ENCODE measurements around the gene TRPM4.
A peak's percentile ranks its signal among the peaks of the same experiment; 100 is the strongest.

TRPM4 gene

DNA sequence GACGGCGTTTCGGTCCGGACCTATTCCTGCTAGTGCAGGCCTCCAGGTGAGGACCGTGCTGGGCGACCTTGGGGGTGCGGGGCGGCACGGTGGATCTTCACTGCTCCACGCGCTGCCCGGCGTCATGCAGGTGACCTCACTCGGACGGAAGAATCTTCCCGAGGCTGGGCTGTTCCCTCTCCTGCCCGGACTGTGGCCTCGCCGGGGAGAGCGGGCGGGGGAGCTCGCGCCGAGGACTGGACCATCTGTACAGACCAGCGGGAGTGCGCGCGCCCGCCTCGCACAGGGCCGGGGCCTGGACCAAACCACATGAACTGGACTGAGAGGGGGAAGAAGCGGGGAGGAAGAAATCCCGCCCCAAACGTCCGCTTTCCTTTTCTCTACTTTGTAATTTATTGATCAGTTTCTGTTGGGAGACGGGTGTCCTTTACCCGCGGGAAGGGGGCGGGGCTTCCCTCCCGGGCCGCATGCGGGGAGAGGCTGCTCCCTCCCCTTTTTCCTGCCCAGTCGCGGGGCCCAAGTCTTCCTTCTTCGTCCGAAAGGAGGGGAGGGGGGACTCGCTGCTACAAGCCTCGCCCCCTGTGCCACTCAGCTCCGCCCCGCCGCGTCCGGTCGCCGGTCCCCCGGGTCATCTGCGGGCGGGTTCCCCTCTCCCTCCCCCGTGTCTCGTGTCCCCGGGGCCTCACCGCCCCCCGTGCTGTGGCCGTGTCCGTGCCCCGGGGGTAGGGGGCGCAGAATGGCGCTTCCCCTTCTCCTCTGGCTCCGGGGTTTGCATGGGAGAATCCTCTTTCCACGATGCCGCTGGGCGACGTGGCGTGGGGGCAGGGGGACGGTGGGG, 7.3 kb upstream of the TRPM4 start:
- H3K4me1 Mint-ChIP-seq, result peaks cover 33 to 46% of the 10 kb centered on the region in 2 donors
- H3K27me3 Mint-ChIP-seq, result peaks cover 84 to 93% of the 10 kb centered on the region in 2 donors
- peaks cover 14 to 22% of the 10 kb centered on the region in 2 donors for H3K9me3 Mint-ChIP-seq
- ATAC-seq (replicated peaks), result peak; percentile 54 to 57
- H3K36me3 Mint-ChIP-seq, result peaks cover 0 to 6% of the 10 kb centered on the region in 2 donors
- peak overlapping the region; percentile 90 to 94 for H3K4me3 Mint-ChIP-seq
- DNase-seq, result peak; percentile 53
- peak overlapping the region; percentile 94 for H3K27ac Mint-ChIP-seq

DNA sequence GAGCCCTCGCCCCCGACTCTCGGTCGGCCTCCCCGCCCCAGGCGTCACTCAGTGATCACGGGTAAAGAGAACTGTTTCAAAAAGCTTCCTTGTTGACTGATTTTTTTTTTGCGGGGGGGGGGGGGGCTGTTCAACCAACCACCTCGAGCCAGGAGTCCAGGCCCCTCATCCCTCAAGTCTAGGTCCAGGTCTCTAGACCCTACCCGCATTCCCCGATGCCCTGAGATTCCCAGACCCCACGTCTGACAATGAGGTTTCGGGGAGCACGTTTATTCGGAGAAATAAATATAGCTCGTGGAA, 6.7 kb upstream of the TRPM4 start:
- Mint-ChIP-seq H3K4me3 (peak overlapping the region; percentile 90 to 94), H3K27me3 (peaks cover 84 to 93% of the 10 kb centered on the region in 2 donors), H3K4me1 (peaks cover 29 to 41% of the 10 kb centered on the region in 2 donors), H3K36me3 (peaks cover 0 to 6% of the 10 kb centered on the region in 2 donors), H3K27ac (peak overlapping the region; percentile 59), H3K9me3 (peaks cover 14 to 22% of the 10 kb centered on the region in 2 donors)
- DNase-seq (no peak), ATAC-seq (replicated peaks) (no peak)

DNA sequence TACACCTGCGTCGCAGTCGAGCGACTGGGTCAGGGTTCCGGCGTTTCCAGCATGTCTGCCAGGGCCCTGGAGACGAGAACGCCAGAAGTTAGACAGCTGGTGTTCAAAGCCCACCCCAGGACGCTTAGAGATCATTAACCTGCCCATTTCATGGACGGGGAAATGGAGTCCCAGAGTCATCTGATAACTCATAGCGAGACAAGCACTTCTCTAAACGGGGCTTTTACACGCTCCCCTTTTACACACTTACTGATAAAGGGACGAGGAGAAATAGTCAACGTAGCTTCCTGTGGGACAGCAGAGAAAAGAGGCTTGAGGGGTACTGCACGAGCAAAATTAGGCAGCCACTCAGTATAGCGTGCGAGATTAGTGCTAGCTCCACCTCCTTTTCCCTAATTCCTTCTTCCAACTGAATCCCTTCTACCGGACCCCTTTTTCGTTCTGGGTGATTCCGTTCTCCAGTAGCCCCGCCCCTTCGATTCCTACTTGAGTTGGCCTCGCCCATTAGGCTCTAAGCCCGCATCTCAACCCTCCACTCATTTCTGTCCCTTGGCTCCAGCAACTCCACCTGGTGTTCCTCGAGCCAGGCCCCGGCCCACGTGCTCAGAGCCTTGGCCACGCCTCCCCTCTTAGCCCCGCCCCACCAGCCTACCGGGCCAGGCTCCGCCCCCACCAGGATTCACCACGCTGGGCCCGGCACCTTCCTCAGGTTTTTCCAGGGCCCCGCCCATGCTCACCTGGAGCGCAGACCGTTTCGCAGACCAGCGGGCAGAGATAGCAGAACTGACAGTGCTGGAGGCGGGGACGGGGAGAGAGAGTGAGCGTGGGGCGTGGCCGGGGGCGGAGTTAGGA, 6.1 kb upstream of the TRPM4 start:
- Mint-ChIP-seq H3K36me3 (peaks cover 0 to 6% of the 10 kb centered on the region in 2 donors), H3K9me3 (peaks cover 14 to 22% of the 10 kb centered on the region in 2 donors), H3K4me1 (peaks cover 27 to 35% of the 10 kb centered on the region in 2 donors), H3K4me3 (peak overlapping the region; percentile 69 to 90), H3K27me3 (peaks cover 84 to 93% of the 10 kb centered on the region in 2 donors), H3K27ac (peak overlapping the region; percentile 82)
- DNase-seq (peak; percentile 39), ATAC-seq (replicated peaks) (peak; percentile 37 to 41)

DNA sequence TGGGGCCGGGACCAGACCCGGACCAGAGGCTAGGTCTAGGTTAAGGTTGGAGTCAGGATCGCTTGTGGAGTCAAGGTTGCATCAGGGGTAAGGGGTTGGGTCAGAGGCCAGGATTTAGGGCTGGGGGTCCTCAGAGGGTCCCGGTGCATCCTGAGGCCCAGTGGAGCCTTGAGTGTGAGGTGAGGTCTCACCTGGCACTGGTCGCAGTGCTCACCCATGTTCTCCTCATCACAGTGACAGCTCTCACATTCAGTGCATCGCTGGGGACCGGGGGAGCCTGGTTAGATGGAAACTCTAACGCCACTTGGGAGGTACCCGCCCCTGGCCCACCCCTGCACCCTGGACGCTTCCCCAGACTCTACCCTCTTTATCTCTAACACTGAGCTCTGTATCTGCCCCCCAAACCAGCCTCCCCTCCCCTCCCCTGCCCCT, 5.5 kb upstream of the TRPM4 start:
- Mint-ChIP-seq H3K36me3 (peaks cover 0 to 6% of the 10 kb centered on the region in 2 donors), H3K27me3 (peaks cover 81 to 90% of the 10 kb centered on the region in 2 donors), H3K4me3 (peak overlapping the region in 1 of 2 donors; percentile 18), H3K27ac (peak overlapping the region; percentile 82), H3K4me1 (peaks cover 27 to 35% of the 10 kb centered on the region in 2 donors), H3K9me3 (peaks cover 14 to 22% of the 10 kb centered on the region in 2 donors)
- no peak for DNase-seq
- peak in 1 of 2 donors; percentile 3 for ATAC-seq (replicated peaks)

DNA sequence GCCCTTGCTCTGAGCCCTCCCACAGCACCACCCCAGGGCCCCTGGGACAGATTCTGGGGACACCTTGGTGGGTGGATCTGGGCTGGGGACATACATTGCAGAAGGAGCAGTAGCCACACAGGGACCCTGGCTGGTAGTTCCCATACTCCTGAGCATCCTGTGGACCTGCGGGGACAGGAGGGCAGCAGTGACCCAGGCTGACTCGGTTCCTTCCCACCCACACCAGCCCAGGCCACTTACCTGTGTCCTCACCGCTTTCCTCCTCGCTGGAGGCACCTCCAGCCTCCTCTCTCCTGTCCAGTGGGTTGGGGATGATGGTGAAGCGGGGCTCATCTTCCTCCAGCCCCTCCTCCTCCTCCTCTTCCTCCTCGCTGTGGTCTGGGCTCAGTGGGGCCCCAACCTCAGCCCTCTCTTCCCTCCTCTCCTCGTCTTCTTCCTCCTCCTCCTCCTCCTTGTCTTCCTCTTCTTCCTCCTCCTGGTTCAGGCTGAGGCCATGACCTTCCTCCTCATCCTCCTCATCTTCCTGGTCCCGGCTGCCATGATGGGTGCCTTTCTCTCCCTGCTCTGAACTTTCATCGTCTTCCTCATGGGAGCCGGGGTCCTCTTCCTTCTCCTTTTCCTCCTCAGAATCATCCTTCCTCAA, 4.3 kb upstream of the TRPM4 start:
- Mint-ChIP-seq H3K27ac (no peak overlapping the region), H3K27me3 (peaks cover 78 to 90% of the 10 kb centered on the region in 2 donors), H3K36me3 (peaks cover 0 to 6% of the 10 kb centered on the region in 2 donors), H3K4me1 (peaks cover 30 to 41% of the 10 kb centered on the region in 2 donors), H3K4me3 (no peak overlapping the region), H3K9me3 (peaks cover 14 to 22% of the 10 kb centered on the region in 2 donors)
- DNase-seq (no peak), ATAC-seq (replicated peaks) (no peak)

DNA sequence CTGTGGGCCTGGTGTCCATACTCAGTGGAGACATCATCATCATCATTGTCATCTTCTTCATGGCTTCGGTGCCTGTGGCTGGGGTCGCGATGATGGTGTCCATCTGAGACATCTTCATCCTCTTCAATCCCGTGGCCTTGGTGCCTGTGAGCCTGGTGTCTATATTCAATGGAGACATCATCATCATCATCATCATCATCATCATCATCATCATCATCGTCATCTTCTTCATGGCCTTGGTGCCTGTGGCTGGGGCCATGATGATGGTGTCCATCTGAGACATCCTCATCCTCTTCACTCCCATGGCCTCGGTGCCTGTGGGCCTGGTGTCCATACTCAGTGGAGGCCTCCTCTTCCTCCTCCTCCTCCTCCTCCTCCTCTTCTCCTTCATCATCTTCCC, 3.3 kb upstream of the TRPM4 start:
- no peak overlapping the region for H3K4me3 Mint-ChIP-seq
- DNase-seq (no peak), ATAC-seq (replicated peaks) (no peak)
- no peak overlapping the region for H3K27ac Mint-ChIP-seq
- peaks cover 14 to 20% of the 10 kb centered on the region in 2 donors for H3K9me3 Mint-ChIP-seq
- H3K4me1 Mint-ChIP-seq, result peaks cover 28 to 36% of the 10 kb centered on the region in 2 donors
- H3K27me3 Mint-ChIP-seq, result peaks cover 74 to 90% of the 10 kb centered on the region in 2 donors
- H3K36me3 Mint-ChIP-seq, result peaks cover 0 to 4% of the 10 kb centered on the region in 2 donors

DNA sequence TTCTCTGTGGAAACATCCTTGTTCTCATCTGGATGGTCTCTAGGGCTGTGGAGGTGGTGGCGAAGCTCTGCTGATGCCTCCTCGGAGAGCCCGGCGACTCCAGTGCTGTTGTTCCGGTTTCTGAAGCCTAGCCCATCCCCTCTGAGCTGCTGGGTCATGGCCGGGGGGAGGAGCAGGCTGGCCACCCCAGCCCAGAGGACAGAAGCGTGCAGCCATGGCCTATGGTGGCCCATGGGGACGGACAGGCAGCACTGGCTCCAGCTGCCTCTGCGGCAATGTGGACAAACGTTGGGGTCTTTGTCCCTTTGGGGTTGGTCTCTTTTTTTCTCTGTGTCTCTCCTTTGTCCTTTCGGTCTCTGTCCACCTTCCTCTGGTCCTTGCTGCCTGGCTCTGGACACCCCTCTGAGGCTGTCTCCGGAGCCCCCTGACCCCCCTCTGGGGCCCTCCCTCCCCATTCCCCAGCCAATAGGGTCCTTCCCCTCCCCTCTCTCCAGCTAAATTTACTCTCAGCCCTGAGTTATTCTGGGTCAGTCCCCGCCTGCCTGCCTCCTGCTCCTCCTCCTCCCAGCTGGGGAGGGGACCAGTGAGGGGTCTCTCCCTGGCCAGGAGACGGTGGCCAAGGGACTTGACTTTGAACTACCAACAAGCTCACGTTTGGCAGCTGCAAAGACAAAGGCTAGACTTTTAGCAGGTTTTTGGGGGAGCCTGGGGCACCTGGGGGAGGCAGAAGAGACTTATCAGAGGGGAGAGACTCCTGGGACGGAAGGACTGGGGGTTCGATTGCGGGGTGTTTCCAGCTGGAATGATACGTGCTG, 2.4 kb upstream of the TRPM4 start, which contains the start of gene HRC:
TSS of gene HRC (minus strand) at position 392 of the 815 bp plus-strand sequence. CDS start at position 233, 159 bp downstream.
- H3K27me3 Mint-ChIP-seq, result peaks cover 72 to 90% of the 10 kb centered on the region in 2 donors
- peaks cover 14 to 20% of the 10 kb centered on the region in 2 donors for H3K9me3 Mint-ChIP-seq
- peaks cover 24 to 26% of the 10 kb centered on the region in 2 donors for H3K4me1 Mint-ChIP-seq
- no peak within 1 kb of the TSS for H3K27ac Mint-ChIP-seq
- no peak for ATAC-seq (replicated peaks)
- peaks cover 0 to 4% of the 10 kb centered on the region in 2 donors for H3K36me3 Mint-ChIP-seq
- no peak for DNase-seq
- H3K4me3 Mint-ChIP-seq, result no peak within 1 kb of the TSS

DNA sequence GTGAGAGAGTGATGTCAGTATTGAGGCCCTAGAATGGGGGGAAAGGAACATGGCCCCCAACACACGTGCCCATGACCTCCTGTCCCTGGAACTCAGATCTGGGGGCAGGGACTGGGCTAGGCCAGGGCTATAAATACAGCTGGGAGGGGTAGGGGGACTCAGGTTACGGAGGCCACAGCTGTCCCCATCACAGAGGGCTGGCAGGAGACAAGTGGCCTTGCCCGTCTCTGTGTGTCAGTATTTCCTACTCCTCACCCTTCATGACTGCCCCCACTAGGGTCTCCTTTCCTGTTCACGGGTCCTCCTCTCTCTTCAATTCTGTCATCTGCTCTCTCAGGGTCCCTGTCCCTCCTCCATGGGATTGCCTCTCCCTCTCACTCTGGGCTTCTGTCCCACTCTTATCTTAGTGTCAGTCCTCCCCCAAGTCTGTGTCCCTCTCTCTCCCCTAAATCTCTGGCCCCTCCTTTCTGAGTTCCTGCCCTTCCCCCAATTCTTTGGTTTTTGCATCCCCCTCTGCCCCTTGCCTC, 1.7 kb upstream of the TRPM4 start:
- H3K4me3 Mint-ChIP-seq, result no peak overlapping the region
- H3K27ac Mint-ChIP-seq, result no peak overlapping the region
- H3K4me1 Mint-ChIP-seq, result peaks cover 20 to 22% of the 10 kb centered on the region in 2 donors
- no peak for ATAC-seq (replicated peaks)
- DNase-seq, result no peak
- peaks cover 0 to 4% of the 10 kb centered on the region in 2 donors for H3K36me3 Mint-ChIP-seq
- peaks cover 14 to 20% of the 10 kb centered on the region in 2 donors for H3K9me3 Mint-ChIP-seq
- peaks cover 76 to 93% of the 10 kb centered on the region in 2 donors for H3K27me3 Mint-ChIP-seq

DNA sequence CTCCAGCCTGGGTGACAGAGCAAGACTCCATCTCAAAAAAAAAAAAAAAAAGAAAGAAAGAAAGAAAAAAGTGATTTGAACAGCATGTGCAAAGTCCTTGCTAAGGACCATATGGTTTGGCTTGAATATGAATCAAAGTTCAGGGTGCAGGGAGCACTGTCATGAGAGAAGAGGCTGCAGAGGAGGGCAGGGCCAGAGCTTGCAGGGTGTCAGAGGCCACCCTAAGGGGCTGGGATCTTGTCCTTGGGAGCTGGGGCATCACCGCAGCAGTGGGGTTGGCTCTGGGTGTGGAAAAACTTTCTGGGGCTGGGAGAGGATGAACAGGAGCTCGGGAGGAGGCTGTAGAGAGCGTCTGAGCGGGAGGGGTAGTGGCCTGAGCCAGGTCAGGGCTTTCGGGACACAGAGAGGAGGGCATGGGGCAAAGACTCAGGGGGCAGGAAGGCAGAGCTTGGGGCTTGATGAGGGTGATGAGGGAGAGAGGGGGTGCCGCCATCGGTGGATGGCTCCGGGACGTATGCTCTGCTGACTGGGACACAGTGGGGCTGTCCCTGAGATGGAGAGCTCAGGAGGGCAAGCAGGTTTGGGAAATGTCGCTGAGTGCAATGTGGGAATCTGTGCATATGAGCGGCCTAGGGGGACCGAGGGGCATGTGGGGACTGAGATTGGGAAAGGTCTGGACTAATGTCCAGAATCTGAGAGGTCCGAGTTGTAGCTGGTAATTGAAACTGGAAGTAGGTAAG, 3.0 kb downstream of the TRPM4 start:
- peaks cover 6 to 15% of the 10 kb centered on the region in 2 donors for H3K4me1 Mint-ChIP-seq
- no peak overlapping the region for H3K27ac Mint-ChIP-seq
- peaks cover 46 to 61% of the 10 kb centered on the region in 2 donors for H3K27me3 Mint-ChIP-seq
- DNase-seq, result no peak
- no peak for ATAC-seq (replicated peaks)
- H3K9me3 Mint-ChIP-seq, result no peaks in the 10 kb centered on the region
- H3K4me3 Mint-ChIP-seq, result no peak overlapping the region
- H3K36me3 Mint-ChIP-seq, result no peaks in the 10 kb centered on the region

DNA sequence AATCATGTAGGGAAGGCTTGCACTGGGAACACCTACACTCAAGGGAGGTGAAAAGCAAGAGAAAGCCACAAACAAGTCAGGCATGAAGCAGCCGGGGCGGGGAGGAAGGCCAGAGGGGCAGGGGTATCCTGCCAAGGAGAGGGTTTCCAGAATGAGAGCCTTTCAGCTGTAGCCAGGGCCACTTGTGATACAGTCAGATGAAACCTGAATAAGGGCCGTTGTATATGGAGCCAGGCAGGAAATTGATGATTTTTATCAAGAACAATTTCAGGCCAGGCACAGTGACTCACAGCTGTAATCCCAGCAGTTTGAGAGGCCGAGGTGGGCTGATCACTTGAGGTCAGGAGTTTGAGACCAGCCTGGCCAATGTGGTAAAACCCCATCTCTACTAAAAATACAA, 4.4 kb downstream of the TRPM4 start:
- H3K4me1 Mint-ChIP-seq, result peaks cover 6 to 15% of the 10 kb centered on the region in 2 donors

DNA sequence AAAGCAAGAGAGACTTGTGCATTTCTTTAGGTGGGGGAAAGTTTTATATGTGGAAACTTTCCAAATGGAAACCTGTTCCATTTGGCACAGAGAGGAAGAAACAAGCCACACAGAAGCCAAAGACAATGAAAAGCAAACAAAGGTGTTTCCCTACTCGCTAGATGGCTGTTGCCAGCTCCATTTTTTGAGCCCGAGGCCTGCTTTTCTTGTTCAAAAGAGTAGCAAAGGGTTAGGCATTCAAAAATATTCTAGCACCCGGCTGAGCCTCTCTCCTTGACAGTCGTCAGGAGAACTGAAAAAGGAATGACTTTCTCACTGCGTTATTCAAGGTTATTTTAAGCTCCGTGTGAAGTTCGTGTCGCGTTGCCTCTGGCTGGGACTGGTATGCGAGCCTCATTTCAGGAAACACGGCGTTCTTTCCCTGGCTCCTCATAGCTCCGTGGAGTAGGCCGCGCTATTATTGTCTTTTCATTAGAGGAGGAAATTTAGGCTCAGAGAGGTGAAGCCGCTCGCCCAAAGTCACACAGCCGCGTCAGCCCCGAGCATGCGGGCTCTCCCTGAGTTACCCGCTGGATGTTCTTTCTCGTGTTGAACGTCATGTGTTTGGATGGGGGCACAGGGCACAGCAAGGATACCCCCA, 7.6 kb downstream of the TRPM4 start:
- Mint-ChIP-seq H3K27ac (no peak overlapping the region), H3K36me3 (no peaks in the 10 kb centered on the region), H3K4me3 (no peak overlapping the region), H3K4me1 (no peaks in the 10 kb centered on the region), H3K27me3 (peaks cover 28 to 45% of the 10 kb centered on the region in 2 donors), H3K9me3 (no peaks in the 10 kb centered on the region)
- DNase-seq (no peak), ATAC-seq (replicated peaks) (no peak)

More for the DNA sequence above, 4.4 kb downstream of the TRPM4 start:
- Mint-ChIP-seq H3K9me3 (no peaks in the 10 kb centered on the region), H3K27me3 (peaks cover 45 to 63% of the 10 kb centered on the region in 2 donors), H3K36me3 (no peaks in the 10 kb centered on the region), H3K27ac (no peak overlapping the region), H3K4me3 (no peak overlapping the region)
- no peak for ATAC-seq (replicated peaks)
- DNase-seq, result no peak

DNA sequence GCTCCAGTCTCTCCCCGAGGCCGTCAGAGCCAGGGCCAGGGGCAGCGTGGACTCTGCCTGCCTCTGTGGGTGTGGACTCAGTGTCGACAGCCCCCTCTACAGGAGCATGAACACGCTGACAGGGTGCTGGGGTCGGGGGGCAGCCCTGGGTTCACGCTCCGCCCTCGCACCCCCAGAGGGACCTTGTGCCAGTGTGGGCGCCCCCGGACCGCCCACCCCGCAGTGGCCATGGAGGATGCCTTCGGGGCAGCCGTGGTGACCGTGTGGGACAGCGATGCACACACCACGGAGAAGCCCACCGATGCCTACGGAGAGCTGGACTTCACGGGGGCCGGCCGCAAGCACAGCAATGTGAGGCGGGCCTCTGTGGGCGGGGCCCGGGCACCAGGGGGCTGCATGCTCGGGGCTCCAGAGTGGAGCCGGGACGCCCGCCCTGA, 8.3 kb downstream of the TRPM4 start:
- Mint-ChIP-seq H3K27me3 (peaks cover 26 to 38% of the 10 kb centered on the region in 2 donors), H3K4me3 (no peak overlapping the region), H3K4me1 (no peaks in the 10 kb centered on the region), H3K36me3 (no peaks in the 10 kb centered on the region), H3K9me3 (no peaks in the 10 kb centered on the region), H3K27ac (no peak overlapping the region)
- no peak for DNase-seq
- no peak for ATAC-seq (replicated peaks)
